T1000 (cell line): ENCODE measurements around the gene FOXP1.

Source experiments
- DNase-seq: peaks from one replicate; lab custom pipeline; 2025; ENCODE audit warnings: mixed read lengths; lab: John Stamatoyannopoulos, UW

FOXP1 gene

DNA sequence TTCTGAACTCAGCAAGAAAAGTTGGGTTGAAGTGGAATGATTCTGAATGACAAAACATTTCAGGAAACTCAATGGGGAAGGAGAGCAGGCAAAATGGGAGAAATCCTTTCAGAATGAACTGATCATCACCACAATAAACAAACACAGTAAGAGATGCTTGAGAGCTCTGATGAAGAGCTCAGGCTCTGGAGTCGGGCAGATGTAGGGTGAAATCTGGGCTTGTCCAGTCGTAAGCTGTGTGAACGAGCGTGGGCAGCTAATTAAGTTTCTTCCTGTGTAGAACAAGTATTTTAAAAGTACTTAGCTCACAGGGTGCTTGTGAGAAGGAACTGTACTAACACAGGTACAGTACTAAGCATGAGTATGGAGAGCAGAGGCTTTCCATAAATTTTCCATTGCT is 406.2 kb downstream of the FOXP1 start:
- DNase-seq, result no peak

DNA sequence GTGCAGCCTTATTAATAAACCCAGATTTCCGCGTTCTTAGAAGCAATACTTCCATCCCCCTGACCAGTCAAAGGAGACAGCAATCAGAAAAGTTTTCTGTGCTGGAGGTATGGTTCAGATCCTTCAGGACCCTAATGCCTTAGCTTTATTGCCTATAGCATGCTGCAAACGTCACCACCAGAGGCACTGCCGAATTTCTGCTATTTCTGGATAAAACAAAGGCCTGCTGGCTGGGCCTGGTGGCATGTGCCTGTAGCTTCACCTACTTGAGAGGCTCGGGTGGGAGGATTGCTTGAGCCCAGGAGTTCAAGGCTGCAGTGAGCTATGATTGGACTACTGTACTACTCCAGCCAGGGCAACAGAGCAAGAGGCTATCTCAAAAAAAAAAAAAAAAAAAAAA is 407.2 kb downstream of the FOXP1 start:
- DNase-seq, result no peak

DNA sequence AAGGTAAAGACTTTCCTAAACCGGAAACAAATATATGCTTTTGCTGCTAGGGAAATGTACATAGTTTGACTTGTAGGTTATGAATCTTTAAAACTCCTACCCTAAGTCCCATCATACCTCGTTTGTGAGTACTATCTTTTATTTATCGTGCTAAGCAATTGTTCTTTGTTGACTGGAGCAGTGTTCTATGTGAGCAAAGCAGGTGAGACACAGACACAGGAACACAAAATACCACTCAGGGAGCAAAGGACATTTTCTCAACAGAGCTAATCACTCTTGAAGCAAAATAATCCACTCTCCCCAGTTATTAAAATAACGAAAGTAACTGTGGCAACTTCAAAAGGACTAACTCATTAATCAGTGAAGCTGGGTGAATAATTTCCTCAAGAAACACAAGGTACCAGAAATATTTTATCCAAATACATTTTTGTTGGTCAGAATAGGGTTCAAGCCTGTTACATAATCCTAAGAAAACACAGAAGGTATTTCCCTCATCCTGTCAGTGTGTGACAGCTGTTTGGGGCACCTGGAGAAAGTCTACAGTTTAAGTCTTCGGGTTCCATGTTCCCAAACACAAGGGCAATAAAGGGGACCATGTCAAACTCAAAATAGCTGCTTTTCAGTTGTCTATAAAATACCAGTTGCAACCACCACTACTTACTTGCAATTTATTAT is 407.7 kb downstream of the FOXP1 start:
- DNase-seq, result no peak

DNA sequence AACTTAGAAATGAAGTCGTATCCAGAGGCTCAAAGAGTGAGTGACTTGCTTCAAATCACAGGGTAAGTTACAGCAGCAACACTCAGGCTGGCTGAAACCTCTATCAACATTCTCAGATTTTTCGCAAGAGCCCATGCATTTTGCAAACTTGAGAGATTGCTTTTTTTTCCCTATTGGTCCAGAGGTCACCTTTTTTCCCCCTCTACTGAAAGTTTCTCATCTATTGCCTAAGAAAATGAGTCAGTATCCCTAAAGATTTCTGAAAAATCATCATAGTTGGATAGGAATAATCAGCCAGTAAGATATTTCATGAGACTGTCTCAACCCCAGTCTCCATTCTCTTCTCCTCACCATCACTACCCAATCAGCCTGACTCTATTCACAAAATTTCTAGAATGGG is 410.6 kb downstream of the FOXP1 start:
- DNase-seq, result no peak

DNA sequence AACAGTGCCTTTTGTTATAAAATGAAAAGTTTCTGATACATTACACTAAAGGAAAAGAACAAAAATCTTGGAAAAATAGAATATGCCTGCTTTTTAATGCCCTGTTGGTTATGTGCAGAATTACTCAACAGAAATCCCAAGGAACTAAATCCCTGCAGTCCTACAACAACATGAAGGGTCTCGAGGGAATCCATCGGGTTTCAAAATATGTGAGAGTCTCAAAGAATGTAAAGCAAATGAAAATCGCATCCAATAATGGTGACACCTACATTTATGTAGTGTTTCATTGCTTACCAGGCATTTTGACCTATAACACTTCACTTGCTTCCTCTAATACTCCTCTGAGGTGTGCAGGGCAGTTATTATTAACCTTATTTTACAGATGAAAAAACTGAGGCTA is 411.3 kb downstream of the FOXP1 start:
- no peak for DNase-seq

DNA sequence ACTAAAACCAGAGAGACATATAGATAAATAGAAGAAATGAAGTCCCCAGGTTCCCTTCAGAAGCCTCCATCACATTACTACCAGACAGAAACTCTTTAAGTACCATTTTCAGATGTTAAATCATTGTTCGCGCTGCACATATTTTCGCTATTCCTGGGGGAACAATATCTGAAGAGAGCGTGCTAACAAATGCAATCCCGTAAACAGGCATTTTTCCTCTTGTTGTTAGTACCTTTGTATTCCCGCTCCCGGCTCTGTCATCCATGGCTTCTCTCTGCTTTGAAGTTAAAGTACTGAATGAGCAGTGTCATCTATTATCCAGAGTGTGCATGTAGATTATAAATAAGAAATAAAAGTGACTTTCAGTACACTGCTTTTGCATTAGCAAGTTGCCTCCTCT is 412.3 kb downstream of the FOXP1 start:
- no peak for DNase-seq

DNA sequence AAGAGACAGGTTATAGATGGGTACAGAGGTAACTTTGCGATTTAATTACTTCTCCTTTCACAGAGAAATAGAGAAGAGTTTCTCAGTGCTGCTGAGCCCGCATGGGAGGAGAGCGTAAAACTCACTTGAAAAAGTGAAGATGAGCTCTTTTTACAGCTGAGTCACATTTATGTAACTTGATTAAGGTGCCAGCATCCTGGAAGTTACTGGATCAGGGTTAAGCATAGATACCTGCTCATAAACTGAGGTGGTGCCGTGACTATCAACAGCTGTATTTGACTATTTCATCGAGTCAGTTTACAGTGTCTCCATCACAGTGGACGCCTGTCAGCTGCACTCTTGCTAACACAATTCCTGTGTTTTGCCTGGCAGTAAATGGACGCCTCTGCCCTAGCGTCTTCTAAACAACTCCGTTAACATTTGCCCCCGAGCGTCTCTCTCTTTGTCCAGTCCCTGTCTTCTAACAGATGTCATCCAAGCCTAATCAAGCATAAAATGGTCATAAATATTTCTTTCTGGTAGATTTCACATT is 414.6 kb downstream of the FOXP1 start:
- DNase-seq, result no peak

DNA sequence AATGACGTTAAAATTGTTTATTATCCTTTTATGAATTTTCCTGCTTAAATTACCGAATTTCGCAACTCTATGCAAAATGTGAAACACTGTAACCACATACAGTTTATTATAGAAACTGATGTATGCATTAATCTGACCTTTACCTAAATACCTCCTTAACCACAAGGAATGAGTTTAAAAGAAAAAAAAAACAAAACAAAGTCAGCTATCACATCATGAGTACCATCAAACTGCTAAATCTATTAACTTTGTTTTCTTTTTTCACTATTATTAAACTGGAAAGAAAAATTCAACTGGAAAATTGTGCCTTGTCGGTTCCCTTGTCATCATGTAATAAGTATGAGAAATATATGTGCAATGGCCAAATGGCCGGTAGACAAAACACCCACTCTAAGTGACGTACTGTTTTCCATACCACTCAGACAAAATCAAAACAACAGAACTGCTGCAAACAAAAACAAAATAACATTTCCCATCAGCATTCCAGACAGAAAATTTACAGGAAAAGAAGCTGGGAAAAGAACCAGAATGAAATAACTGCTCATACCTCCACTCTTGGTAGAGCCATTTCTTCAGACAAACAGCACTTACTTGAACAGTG is 415.3 kb downstream of the FOXP1 start:
- DNase-seq, result no peak

DNA sequence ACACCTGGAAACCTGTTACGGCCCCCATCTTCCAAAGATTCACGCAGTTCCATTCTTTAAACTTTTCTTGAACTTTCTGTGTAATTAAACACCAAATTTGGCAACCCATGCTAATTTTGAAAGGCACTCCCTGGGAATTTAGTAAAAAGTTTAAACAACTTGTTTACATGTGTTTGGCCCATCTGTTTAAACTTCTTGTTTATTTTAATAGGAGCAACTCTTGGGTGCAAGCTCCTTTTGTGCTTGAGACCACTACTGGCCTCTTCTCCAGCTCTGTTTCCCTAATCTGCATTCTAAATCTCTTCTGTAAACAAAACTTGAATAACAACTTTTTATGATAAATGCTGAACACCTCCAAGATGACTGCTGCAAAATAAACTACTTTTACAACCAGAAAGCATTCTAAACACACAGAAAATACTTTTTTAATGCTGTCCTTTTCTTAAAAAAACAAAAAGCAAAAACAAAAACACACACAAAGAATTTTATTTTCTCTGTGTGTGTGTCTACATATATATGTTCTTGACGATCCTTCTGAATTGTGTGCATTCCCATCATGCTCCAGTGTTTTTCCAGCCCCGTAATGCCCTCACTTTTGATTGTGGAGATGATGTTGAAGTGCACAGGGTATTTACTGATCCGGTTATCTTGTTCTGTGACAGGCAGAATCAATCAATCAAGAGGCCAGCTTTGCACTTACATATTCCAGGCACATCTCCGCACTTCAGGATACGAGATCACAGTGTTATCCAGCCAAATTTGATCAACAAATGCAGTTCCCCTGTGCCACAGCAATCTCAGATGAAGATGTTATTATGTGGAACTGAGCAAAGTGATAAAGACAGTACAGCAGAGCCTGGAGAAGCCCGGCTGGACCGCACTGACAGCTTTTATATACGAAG is 416.9 kb downstream of the FOXP1 start:
- no peak for DNase-seq

DNA sequence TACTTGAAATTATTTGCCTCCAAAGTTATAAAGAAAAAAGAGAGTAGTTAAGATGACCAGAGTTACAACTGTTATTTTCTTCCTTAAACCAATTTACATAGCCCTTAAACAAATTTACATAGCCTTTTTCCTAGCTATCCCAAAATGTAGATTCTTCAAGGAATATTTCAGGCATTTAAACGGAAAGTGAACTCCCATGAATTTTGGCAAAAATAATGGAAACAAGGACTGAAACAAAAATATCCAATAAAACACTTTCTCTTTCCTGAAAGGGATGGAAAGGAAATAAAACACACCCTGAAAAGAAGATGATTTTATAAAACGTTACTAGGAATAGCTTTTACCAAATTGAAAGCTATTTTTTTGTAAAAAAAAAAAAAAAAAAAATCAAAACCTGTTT is 418.6 kb downstream of the FOXP1 start:
- DNase-seq, result no peak

DNA sequence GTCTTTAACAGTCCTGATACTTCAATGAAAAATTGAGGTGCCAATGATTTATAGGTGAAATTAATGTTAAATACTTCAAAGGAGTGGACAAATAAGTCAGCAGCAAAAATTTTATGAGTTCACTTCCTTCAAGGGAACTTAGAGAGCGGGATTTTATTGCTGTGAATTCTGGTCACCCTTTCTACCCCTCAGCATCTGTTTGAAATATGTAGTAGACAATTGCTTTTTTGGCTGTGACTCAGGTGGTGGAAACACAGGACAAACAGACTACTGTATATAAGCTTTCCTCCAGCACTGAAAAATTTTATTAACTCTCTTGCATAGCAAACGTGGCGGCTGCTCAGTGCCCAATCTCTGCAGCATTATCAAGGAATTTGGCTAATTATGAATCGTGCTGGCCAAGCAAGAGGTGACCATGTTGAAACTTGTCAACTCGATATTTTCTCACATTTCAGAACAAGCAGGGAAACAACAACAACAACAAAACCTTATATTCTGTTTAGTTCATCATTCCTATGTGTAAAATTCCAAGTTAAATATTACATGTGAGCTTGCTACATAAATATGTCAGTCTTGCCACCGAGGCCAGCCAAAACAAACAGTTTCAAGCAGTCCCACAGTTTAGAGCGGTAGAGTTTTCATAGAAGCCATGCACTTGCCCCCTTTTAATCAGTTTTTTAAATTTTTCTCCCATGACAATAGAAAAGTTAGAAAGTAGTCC is 420.2 kb downstream of the FOXP1 start:
- no peak for DNase-seq

DNA sequence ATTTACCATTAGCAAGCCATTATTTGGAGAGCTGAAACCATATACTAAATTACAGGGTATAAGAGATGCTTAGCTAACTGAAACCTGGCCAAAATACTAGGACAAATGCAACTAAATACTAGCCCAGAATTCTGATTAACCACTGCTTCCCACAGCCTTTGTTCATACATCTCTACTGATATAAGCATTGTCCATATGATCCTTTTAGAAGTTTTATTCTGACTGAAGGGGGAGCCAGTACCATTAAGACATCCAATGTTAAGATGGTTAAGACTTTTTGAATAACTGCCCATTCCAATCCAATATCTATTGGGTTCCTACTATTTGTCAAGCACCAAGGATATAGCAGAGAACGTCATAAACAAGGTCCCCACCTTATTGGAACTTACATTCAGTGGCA is 421.3 kb downstream of the FOXP1 start:
- no peak for DNase-seq

DNA sequence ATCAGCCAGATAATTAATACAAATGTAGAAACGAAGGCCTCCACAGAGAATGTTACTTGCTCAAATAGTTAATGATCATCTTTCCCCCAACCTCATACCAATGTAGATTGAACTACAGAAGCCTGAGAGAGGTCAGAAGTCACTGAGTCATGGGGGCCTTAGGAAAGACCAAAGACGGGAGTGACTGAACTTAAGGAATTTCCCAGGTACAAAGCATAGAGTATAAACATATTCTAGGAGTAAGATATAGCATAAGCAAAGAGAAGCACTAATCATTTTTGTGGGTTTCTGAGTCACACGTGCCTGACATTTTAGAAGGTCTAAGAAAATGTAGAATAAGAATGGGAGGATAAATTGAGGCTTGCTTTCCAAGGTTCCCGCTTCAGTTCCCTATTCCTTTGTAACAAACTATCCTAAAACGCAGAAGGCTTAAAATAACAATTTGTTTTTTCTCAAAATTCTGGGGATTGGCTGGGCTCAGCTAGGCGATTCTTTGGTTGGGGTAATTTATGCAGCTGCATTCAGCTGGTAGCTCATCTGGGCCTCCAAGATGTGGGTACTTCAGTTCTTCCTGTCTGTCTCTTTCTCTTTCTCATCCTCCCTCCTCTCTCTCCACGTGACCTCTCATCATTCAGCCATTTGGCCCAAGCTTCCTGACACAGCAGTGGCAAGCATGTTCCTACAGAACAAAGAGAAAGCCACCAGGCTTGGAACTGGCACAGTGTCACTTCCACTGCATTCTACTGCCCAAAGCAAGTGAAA is 422.6 kb downstream of the FOXP1 start:
- no peak for DNase-seq

DNA sequence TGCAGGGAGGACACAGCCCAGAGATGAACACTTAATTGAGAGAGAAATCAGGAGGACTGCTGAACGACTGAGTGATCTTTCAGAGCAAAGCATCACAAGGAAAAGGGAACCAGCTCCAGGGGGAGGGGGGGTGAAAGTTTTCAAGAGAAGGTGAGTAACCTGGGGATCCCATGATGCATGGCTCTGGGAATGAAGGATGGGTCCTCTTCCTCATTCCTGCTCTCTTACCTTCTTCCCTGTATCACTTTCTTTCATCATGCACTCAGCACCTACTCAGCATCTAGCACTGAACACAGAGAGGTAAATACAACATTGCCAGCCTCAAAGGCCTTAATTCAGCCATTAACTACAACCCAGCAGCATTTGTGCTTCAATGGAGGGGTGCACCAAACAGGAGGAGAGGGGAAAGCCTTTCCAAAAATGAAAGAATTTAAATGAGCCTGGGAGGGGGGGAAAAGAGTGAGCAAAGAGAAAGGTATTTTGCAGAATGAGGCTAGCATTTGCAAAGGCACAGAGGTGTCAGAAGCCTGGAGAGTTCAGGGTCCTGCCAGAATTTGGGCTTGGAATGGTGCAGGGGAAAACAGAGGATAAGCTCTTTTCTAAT is 427.4 kb downstream of the FOXP1 start:
- no peak for DNase-seq

DNA sequence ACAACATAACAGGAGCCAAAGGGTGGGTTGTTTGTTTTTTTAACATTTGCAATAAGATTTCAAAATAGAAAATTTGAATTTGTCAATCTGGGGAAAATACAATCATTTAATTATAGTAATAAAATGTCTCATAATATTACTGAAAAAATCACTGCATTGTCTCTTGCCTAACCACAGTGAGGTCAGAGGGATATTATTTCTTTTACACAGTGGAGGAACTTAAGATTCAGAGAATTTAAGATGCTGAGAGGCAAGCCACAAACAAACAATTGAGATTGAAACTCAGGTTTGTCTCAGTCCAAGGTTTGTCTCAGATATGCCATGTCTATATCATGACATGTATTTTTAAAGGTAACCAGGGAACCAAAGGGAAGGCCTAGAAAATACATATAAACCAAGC is 428.7 kb downstream of the FOXP1 start:
- DNase-seq, result no peak

DNA sequence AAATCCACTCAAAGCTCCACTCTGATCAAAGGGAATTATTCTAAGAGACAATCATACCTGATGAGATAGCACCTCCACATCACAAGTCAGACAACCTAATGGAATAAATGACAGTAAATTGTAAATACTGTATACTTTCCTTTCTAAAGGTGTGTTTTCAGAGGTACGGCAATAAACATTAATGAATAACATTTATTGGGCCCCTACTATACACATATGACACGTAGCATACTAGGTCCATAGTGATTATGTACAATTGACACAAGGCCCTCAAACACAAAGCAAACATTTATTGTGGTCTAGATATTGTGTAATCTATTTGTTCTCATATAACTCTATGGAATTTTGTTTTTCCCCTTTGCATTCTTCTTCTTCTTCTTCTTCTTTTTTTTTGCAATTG is 429.8 kb downstream of the FOXP1 start:
- no peak for DNase-seq

DNA sequence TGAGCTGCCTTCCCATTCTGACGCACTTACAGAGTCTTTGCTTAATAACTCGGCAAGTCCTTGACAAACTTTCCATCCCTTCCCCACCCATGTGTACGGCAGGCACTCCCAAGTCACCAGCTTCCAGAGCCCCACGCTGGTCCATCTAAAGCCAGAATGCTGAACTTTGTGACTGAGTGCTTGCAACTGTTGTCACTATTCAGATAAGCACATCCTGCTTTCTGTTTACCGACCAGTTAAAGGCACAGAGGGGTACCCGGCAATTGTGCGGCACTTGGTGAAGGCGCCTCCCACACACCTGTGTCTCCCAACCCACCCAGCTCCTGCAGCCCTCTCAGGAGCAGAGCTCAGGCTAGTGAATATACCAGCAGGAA is 430.6 kb downstream of the FOXP1 start:
- no peak for DNase-seq

DNA sequence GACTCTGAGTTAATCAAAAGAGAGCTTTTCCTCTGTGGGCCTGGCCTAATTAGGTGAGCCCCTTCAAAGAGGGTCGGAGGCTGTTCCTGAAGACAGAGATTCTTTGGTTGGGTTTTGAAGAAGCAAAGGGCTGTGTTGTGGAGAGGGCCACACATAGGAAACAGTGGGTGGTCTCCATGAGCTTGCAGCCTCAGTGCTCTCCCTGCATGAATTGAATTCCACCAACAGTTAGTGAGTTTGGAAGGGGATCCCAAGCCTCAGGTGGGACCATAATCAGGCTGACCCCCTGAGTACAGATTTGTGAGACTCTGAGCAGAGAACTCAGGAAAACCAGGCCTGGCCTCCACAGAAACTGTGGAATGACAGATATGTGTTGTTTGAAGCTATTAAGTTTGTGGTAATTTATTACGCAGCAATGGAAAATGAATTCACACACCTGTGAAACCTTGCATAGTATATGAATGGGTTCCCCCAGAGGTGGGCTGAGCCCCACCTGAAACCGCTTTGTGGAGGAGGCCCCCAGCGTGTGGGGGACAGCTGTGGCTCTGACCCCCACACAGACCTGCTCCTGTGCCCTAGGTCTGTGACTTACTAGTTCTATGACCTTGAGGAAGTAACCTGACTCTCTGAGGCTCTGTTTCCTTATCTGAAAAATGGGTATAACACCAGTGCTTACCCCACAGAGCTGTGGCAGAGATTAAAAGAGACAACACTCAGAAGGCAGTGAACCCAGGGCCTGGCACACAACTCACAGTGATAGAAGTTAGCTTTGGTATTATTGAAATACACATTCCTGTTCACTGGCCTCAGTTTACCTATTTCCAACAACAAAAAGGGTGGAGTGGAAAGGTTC is 431.3 kb downstream of the FOXP1 start:
- no peak for DNase-seq

DNA sequence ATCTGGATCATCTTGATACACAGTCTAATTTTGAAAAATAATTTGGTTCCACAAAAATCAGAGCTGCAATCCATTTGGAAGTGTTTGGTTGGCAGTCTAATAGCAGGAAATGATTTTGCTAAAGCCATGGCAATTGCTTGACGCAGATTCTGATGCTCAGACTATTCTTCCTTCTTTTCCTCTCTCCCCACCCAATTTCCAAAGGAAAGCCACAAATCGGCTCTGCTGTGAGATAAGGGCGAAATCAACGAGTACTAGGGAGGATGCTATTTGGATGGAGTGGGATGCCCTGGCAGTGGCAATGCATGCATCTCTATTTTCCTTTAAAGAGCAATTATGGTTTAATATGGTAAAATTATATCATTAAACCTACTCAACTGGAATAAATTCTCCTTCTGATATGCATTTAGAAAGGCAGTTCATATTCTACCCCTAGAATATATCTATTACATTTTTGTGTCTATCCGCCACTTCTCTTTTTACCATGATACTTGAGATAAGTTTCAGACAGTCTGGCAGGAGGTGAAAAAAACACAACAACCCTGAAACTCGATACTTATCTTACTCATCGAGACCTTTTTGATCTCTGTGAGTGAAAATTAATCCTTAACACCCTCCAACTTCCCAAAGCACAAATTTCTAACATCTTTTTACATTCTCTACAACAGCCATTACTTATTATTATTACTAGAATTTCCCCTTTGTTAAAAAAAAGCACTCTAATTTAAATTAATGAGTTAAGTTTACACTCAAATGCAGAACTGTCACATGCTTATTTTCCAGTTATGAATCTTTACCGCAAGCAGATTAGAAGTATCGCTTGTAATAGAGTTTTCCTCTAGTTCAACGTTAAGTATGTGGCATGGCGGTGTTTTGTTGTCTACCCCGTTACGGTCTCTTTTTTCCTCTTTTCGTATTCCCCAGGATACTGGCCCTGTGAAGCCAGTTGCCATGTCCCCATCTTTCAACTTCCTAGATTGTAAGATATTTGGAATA is 433.3 kb downstream of the FOXP1 start:
- no peak for DNase-seq
